Spleen (tissue), 7 donors: ENCODE results near the gene USP10.

Experiments
- POLR2A ChIP-seq, 3 donors: fragments of 450-650 bp; IDR thresholded peaks; one replicate each; pipeline ENCODE4 v1.5.1; 2017; ENCODE audit warnings: antibody characterized with exemption in 3 of 3, mild to moderate bottlenecking in 1 of 3
- TF ChIP-seq, protein P1 (sequence below), 11 experiments: fragments of 200-600 bp in 7 of 11; fragments of 450-650 bp in 4 of 11; sonication (generic) in 4 of 11; IDR thresholded peaks in 8 of 11; conservative IDR thresholded peaks in 3 of 11; 1 replicate in 7 of 11; 2 replicates in 4 of 11; pipeline versions ENCODE4 v1.4.0 to v1.8.0; 2016 to 2021; ENCODE audit warnings: antibody characterized with exemption in 11 of 11, inconsistent platforms in 4 of 11, mild to moderate bottlenecking in 1 of 11
- donor health status: DM: no; HTN: no; CAD: no; lungs with moderate emphysema.
- donor health status: DM: no; HTN: no; CAD: no.
- donor health status: DM: no; HTN: no; CAD: no.

DNA sequence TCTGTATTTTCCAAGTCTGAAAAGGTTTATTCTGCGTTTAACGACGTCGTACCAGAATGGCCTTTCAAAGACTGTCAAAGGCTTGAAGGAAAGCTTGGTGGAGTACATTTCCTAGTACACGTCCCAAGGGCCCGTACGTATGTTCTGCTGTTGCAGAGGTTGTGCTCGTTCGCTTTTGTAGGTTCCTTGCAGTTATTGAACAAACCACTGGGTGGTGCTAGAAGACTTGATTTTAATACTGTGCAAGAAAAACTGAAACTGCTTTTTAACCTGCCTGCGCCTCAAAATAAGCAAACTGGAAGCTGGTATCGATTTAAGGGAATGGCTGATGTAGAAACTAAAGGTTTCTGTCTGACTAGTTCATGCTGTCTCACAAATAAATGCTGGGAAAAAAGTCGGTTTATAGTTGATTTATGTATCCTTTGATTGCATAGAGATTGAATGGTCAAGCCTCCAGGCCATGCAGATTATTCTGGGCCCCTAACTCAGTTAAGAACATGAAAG, 54.6 kb downstream of the USP10 start:
- TF ChIP-seq POLR2A (IDR thresholded peaks at IDR 0.05) = no peak
- TF ChIP-seq, protein P1, sequence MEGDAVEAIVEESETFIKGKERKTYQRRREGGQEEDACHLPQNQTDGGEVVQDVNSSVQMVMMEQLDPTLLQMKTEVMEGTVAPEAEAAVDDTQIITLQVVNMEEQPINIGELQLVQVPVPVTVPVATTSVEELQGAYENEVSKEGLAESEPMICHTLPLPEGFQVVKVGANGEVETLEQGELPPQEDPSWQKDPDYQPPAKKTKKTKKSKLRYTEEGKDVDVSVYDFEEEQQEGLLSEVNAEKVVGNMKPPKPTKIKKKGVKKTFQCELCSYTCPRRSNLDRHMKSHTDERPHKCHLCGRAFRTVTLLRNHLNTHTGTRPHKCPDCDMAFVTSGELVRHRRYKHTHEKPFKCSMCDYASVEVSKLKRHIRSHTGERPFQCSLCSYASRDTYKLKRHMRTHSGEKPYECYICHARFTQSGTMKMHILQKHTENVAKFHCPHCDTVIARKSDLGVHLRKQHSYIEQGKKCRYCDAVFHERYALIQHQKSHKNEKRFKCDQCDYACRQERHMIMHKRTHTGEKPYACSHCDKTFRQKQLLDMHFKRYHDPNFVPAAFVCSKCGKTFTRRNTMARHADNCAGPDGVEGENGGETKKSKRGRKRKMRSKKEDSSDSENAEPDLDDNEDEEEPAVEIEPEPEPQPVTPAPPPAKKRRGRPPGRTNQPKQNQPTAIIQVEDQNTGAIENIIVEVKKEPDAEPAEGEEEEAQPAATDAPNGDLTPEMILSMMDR (IDR thresholded peaks at IDR 0.05 in 8 of 11, conservative IDR thresholded peaks at IDR 0.05 in 3 of 11) = peak; percentile 82 to 95 (median 87)
